ENCODE measurements around the gene MITF. TPM values are rescaled to one million over a fixed set of nuclear protein-coding genes. Genes with fewer than 3 reads are reported as not detected.

Gene MITF
- total and polyA plus RNA-seq, 12 donors = 15.1 to 101 (median 81.7) TPM

DNA sequence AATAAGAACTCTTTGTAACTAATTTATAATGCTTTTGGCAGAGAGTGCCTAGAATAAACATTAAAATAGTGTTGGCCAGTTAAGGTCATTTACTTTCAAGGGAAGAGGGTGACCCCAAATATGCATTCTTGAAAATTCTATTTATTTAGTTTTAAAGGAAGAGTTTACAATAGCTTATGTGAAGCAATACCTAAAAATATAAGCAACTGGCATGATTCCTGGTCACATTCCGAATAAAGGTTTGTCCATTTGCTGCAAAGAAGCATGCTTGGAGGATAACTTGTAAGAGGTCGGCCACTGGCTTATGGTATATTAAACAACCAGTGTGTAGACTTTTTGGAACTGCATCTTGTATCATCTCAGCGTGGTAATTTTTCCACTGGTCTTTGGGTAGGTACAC is 10.2 kb downstream of the MITF start:
- Histone ChIP-seq H3K9me3 (peaks cover 0 to 13% (median 0%) of the 10 kb centered on the region in 11 donors), H3K4me3 (no peak overlapping the region), H3K4me1 (peaks cover 11 to 85% (median 72%) of the 10 kb centered on the region in 9 donors), H3K27me3 (no peaks in the 10 kb centered on the region), H3K27ac (peak overlapping the region in 7 of 10 donors; percentile 0 to 77 (median 22)), H3K36me3 (no peaks in the 10 kb centered on the region)
- DNase-seq (no peak), ATAC-seq (no peak)
- 44 to 67% methylated on average over 3 of the region's 3 CpGs for WGBS, 2 donors
- intact Hi-C loops (cut with DNase I) = loop anchor here in 1 of 10 donors (5.0 kb wide), 1 partner anchor 38 kb away; no protein-coding TSS in a partner anchor
- TF ChIP-seq, protein P1, sequence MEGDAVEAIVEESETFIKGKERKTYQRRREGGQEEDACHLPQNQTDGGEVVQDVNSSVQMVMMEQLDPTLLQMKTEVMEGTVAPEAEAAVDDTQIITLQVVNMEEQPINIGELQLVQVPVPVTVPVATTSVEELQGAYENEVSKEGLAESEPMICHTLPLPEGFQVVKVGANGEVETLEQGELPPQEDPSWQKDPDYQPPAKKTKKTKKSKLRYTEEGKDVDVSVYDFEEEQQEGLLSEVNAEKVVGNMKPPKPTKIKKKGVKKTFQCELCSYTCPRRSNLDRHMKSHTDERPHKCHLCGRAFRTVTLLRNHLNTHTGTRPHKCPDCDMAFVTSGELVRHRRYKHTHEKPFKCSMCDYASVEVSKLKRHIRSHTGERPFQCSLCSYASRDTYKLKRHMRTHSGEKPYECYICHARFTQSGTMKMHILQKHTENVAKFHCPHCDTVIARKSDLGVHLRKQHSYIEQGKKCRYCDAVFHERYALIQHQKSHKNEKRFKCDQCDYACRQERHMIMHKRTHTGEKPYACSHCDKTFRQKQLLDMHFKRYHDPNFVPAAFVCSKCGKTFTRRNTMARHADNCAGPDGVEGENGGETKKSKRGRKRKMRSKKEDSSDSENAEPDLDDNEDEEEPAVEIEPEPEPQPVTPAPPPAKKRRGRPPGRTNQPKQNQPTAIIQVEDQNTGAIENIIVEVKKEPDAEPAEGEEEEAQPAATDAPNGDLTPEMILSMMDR (IDR thresholded peaks at IDR 0.05) = no peak

DNA sequence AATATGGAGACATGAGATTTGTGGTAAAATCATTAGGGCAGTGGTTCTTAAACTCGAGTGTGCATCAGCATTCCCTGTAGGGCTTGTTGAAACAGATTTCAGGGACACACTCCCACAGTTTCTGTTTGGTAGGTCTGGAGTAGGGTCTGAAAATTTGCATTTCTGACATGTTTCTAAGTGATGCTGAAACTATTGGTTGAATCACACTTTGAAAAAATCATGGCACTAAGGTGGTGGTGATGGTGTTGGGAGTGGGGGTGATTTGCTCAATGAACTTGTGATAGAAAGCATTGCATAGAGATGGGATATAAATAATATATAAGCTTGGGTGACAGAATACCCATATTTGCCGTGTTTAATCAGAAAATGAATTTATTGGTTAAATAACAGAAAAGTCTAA is 11.3 kb downstream of the MITF start:
- H3K4me3 ChIP-seq = no peak overlapping the region
- intact Hi-C loops (cut with DNase I) = no loop called here
- peaks cover 11 to 85% (median 63%) of the 10 kb centered on the region in 9 donors for H3K4me1 ChIP-seq
- H3K36me3 ChIP-seq = no peaks in the 10 kb centered on the region
- no peaks in the 10 kb centered on the region for H3K27me3 ChIP-seq
- 90 to 94% methylated on average over 2 of the region's 2 CpGs for WGBS, 2 donors
- peaks cover 0 to 13% (median 0%) of the 10 kb centered on the region in 11 donors for H3K9me3 ChIP-seq
- no peak for DNase-seq
- no peak for ATAC-seq
- peak overlapping the region in 7 of 10 donors; percentile 1 to 77 (median 34) for H3K27ac ChIP-seq
- TF ChIP-seq, protein P1 (IDR thresholded peaks at IDR 0.05) = no peak

DNA sequence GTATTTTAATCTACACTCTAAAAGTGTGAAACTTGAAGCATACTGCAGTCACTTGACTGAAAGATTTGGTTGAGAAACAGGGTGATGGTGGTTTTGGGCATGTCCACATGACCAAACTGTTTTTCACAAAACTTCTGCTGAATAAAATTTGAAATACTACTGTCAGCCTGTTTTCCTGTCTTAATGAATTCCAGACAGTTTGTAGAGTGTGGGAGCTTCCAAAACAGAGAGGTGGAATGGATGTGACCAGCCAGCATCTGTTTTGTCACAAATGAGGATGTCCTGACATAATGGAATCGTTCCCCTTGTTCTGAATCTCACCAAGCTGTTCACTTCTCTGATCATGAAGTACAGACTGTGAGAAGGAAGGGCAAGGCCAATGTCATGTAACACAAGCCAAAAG is 11.8 kb downstream of the MITF start:
- 23 to 32% methylated on average over 1 of the region's 1 CpG for WGBS, 2 donors
- Histone ChIP-seq H3K36me3 (no peaks in the 10 kb centered on the region), H3K27me3 (no peaks in the 10 kb centered on the region), H3K4me1 (peaks cover 11 to 82% (median 58%) of the 10 kb centered on the region in 9 donors), H3K9me3 (peaks cover 0 to 13% (median 0%) of the 10 kb centered on the region in 11 donors), H3K27ac (peak overlapping the region in 8 of 10 donors; percentile 1 to 77 (median 39)), H3K4me3 (no peak overlapping the region)
- TF ChIP-seq, protein P1 (IDR thresholded peaks at IDR 0.05) = no peak
- ATAC-seq (peak in 5 of 8 donors; percentile 13 to 63 (median 35)), DNase-seq (no peak)
- intact Hi-C loops (cut with DNase I) = no loop called here

DNA sequence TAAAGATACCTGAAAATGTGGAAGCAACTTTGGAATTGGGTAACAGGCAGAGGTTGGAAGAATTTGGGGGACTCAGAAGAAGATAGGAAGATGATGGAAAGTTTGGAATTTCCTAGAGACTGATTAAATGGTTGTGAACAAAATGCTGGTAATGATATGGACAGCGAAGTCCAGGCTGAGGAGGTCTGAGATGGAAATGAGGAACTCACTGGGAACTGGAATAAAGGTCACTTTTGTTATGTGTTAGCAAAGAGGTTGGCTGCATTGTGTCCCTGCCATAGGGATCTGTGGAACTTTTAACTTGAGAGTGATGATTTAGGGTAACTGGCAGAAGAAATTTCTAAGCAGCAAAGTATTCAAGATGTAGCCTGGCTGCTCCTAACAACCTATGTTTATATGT is 13.0 kb downstream of the MITF start:
- TF ChIP-seq, protein P1 (IDR thresholded peaks at IDR 0.05) = no peak
- no peak for DNase-seq
- no peak for ATAC-seq
- intact Hi-C loops (cut with DNase I) = no loop called here
- H3K9me3 ChIP-seq = peaks cover 0 to 13% (median 0%) of the 10 kb centered on the region in 11 donors
- H3K4me1 ChIP-seq = peaks cover 11 to 74% (median 46%) of the 10 kb centered on the region in 9 donors
- H3K4me3 ChIP-seq = no peak overlapping the region
- WGBS, 2 donors = 77 to 84% methylated on average over 1 of the region's 1 CpG
- peak overlapping the region in 4 of 10 donors; percentile 18 to 77 (median 52) for H3K27ac ChIP-seq
- H3K27me3 ChIP-seq = no peaks in the 10 kb centered on the region
- no peaks in the 10 kb centered on the region for H3K36me3 ChIP-seq
